HepG2 (cell line): ENCODE results near the gene HAPLN2. TPM values are rescaled to one million over a fixed set of nuclear protein-coding genes. Genes with fewer than 3 reads are reported as not detected.
A peak's percentile ranks its signal among the peaks of the same experiment; 100 is the strongest.

Experiments
- ATAC-seq: fragments of 200-7000 bp; cut with Tn5 transposase; 3 replicates; pipeline ENCODE4 v1.9.1; 2020; ENCODE audit warnings: mild to moderate bottlenecking, moderate library complexity
- BruUV-seq: library from RNA; stranded (reverse); fragments of 400-500 nt; replicated peaks from 2 replicates; lab custom pipeline; 2021; lab: Mats Ljungman, UMichigan
- CTCF ChIA-PET: fragments of 300-600 bp; formaldehyde crosslinking; extraction: SDS; loops from one replicate; lab custom pipeline; 2021; ENCODE audit warnings: low total read pairs, inconsistent platforms, low intra/inter-chr PET ratio; lab: Yijun Ruan, JAX
- POLR2A ChIA-PET: fragments of 350-600 bp; sonication (Branson Sonifier 250); formaldehyde crosslinking; loops from one replicate; lab custom pipeline; 2020; ENCODE audit warnings: antibody characterized with exemption, inconsistent platforms; lab: Yijun Ruan, JAX
- DNase-seq: peaks from one replicate; pipeline ENCODE4 v3.0.0-alpha.2; 2015; ENCODE audit warnings: low spot score
- FAIRE-seq: peaks from 3 replicates; lab custom pipeline; 2011; peaks lifted over from hg19 to GRCh38; lab: Jason Lieb, UNC
- H2AFZ ChIP-seq: one replicate; pipeline ENCODE4 v1.6.1; 2011; ENCODE audit warnings: low read length, inconsistent platforms
- H3K27ac ChIP-seq: fragments of 300-600 bp; 3 replicates; pipeline ENCODE4 v1.8.0; 2011; ENCODE audit warnings: mixed run types, mild to moderate bottlenecking, mixed read lengths, low read length, inconsistent platforms; ENCODE audit not compliant: insufficient read depth; ENCODE audit errors: extremely low read length
- H3K27me3 ChIP-seq, 2 experiments: fragments of 200-600 bp in 1 of 2; 2 replicates in 1 of 2; 3 replicates in 1 of 2; pipeline versions ENCODE4 v1.6.0 to v1.8.0; 2011; ENCODE audit warnings: low read length in 2 of 2, mild to moderate bottlenecking in 2 of 2, moderate library complexity in 2 of 2, inconsistent platforms in 1 of 2; ENCODE audit not compliant: insufficient read depth in 2 of 2, control insufficient read depth in 1 of 2
- H3K36me3 ChIP-seq, 2 experiments: fragments of 200-600 bp in 1 of 2; replicated peaks in 1 of 2; 2 replicates in 1 of 2; 3 replicates in 1 of 2; pipeline versions ENCODE4 v1.5.1 to v1.8.0; 2011; ENCODE audit warnings: low read length in 2 of 2, inconsistent platforms in 1 of 2; ENCODE audit not compliant: insufficient read depth in 2 of 2, control insufficient read depth in 1 of 2
- H3K4me1 ChIP-seq: 2 replicates; pipeline ENCODE4 v1.5.1; 2012; ENCODE audit warnings: low read length, inconsistent platforms; ENCODE audit not compliant: insufficient read depth
- H3K4me2 ChIP-seq: 2 replicates; pipeline ENCODE4 v1.6.0; 2011; ENCODE audit warnings: low read depth, low read length, inconsistent platforms
- H3K4me3 ChIP-seq, 3 experiments: fragments of 200-600 bp in 1 of 3; sonication (generic), shearing (Covaris generic) in 1 of 3; replicated peaks in 1 of 3; 2 replicates each; pipeline ENCODE4 v1.5.1; 2011 to 2016; ENCODE audit warnings: low read length in 3 of 3, inconsistent platforms in 2 of 3, low read depth in 2 of 3, mild to moderate bottlenecking in 2 of 3, control low read depth in 1 of 3, mixed read lengths in 1 of 3; ENCODE audit not compliant: insufficient read depth in 1 of 3
- H3K79me2 ChIP-seq: one replicate; pipeline ENCODE4 v1.6.1; 2011; ENCODE audit warnings: low read length, inconsistent platforms; ENCODE audit not compliant: insufficient read depth
- H3K9ac ChIP-seq: 2 replicates; pipeline ENCODE4 v1.6.0; 2011; ENCODE audit warnings: mild to moderate bottlenecking, low read depth, low read length, inconsistent platforms; ENCODE audit not compliant: insufficient read depth
- H3K9me3 ChIP-seq: 2 replicates; pipeline ENCODE4 v1.5.1; 2012; ENCODE audit warnings: mild to moderate bottlenecking, low read length
- H4K20me1 ChIP-seq: 2 replicates; pipeline ENCODE4 v1.6.0; 2011; ENCODE audit warnings: inconsistent platforms, mild to moderate bottlenecking, low read length, moderate library complexity; ENCODE audit not compliant: insufficient read depth
- SYNCRIP ChIP-seq: fragments of 200-400 bp; formaldehyde crosslinking; IDR thresholded peaks from 2 replicates; pipeline ENCODE4 v1.6.1; 2018; ENCODE audit warnings: mild to moderate bottlenecking, low read depth, low read length; ENCODE audit not compliant: insufficient read depth
- ZNF768 ChIP-seq: sonication (generic); formaldehyde crosslinking; IDR thresholded peaks from 2 replicates; pipeline ENCODE4 v1.4.0; 2020; ENCODE audit warnings: missing genetic modification reagents
- WGBS: methylation state at CpG from one replicate; pipeline ENCODE4 v1.1.6; 2017; ENCODE audit warnings: low lambda C conversion rate; 5-methylcytosine and 5-hydroxymethylcytosine counted together
- in situ Hi-C: cut with HindIII; loops from 2 replicates; pipeline ENCODE4 v1.10.0; 2017; ENCODE audit warnings: low pct_unique_long_range_greater_than_20kb; ENCODE audit not compliant: extremely low pct_ligation_motif_present
- intact Hi-C: fragments of 100-400 bp; cut with micrococcal nuclease; formaldehyde crosslinking; loops from one replicate; pipeline ENCODE4 v1.10.0; 2022; ENCODE audit not compliant: unreplicated experiment
- polyA plus RNA-seq, 8 experiments: library from polyadenylated mRNA; depleted of rRNA in 3 of 8; stranded (reverse) in 7 of 8; unstranded in 1 of 8; fragments of >200 nt; fragmentation: Illumina TruSeq in 4 of 8; extraction: Trizol in 4 of 8; gene quantifications; 2 replicates each; pipeline versions ENCODE4 v1.2.1 to v1.2.3, GENCODE V29; 2011 to 2016; ENCODE audit warnings: low read depth in 4 of 8, missing spikeins in 1 of 8, mixed read lengths in 1 of 8; ENCODE audit not compliant: insufficient read depth in 1 of 8
- total RNA-seq, 5 experiments: library from RNA; depleted of rRNA; stranded (reverse); fragments of >200 nt; fragmentation: Illumina TruSeq; extraction: Trizol; gene quantifications; 2 replicates each; pipeline ENCODE4 v1.2.3, GENCODE V29; 2016; ENCODE audit warnings: low read depth in 1 of 5
- TF ChIP-seq, protein P1 (sequence below): sonication (generic); formaldehyde crosslinking; IDR thresholded peaks from 2 replicates; pipeline ENCODE4 v1.5.0; 2020; ENCODE audit warnings: mild to moderate bottlenecking, missing genetic modification reagents

Gene HAPLN2
- total and polyA plus RNA-seq, 2 of the 13 experiments (the other 11 are each of a cell fraction or from before 2014, with no cell fraction given) = not detected

- Histone ChIP-seq H2AFZ (no peak overlapping the region), H3K9me3 (no peaks in the 10 kb centered on the region)
- no peak for DNase-seq
- no peak for TF ChIP-seq SYNCRIP
- TF ChIP-seq, all 625 proteins: peak for 0
- POLR2A ChIA-PET = interaction anchor here (1.0 kb wide), 1 partner anchor 16 kb away, joined by 4 read pairs; no protein-coding TSS in a partner anchor
- Histone ChIP-seq H3K79me2 (no peaks in the 10 kb centered on the region), H3K9ac (no peak overlapping the region), H3K4me2 (no peak overlapping the region), H4K20me1 (peaks cover 43% of the 10 kb centered on the region), H3K4me1 (peaks cover under 1% of the 10 kb centered on the region; the same call in 1 of the 2 replicates), H3K27me3 (no peaks in the 10 kb centered on the region), H3K4me3 (no peak overlapping the region), H3K27ac (no peak overlapping the region), H3K36me3 (peaks cover 0 to 8% of the 10 kb centered on the region in 2 experiments; a peak in 2 of 5 replicates)
- CTCF ChIA-PET = no interaction called here
- ATAC-seq (no peak), FAIRE-seq (no peak)
- in situ Hi-C loops (no loop called here), intact Hi-C loops (no loop called here)
- no TSS peak for BruUV-seq
- WGBS = 92% methylated on average over 3 of the region's 3 CpGs
Measured at GRCh38 chr1:156645056-156645455, 25.8 kb downstream of the HAPLN2 start.

DNA sequence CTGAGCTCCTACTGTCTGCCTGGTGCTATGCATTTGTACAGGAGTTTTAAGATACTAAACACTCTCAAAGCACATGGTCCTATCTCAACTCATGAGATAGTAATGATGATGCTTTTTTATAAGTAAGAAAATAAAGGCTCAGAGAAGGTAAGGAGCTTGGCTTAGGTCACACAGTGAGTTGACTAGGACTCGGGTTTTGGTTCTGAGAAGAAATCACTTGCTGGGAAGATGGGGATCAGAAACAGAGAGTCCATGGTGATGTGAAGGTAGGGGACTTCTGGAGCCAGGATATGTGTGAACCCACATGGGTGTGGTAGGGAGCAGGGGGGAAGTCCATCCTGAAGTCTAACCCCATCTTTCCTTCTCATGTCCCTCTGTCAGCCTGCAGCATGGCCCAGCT is 26.5 kb downstream of the HAPLN2 start:
- Histone ChIP-seq H3K27ac (no peak overlapping the region), H4K20me1 (peaks cover 41% of the 10 kb centered on the region; the same call in 1 of the 2 replicates), H3K79me2 (no peaks in the 10 kb centered on the region), H3K9me3 (no peaks in the 10 kb centered on the region), H3K4me1 (no peaks in the 10 kb centered on the region), H3K4me2 (no peak overlapping the region), H3K9ac (no peak overlapping the region), H2AFZ (no peak overlapping the region), H3K4me3 (no peak overlapping the region), H3K36me3 (peaks cover 0 to 8% of the 10 kb centered on the region in 2 experiments; a peak in 2 of 5 replicates), H3K27me3 (no peaks in the 10 kb centered on the region)
- WGBS = 91% methylated on average over 1 of the region's 1 CpG
- BruUV-seq = no TSS peak
- DNase-seq = no peak
- CTCF ChIA-PET = no interaction called here
- no peak for ATAC-seq
- in situ Hi-C loops = no loop called here
- intact Hi-C loops = no loop called here
- POLR2A ChIA-PET = interaction anchor here (1.0 kb wide), 1 partner anchor 15 kb away, joined by 4 read pairs; no protein-coding TSS in a partner anchor
- FAIRE-seq = no peak
- TF ChIP-seq, protein P1, sequence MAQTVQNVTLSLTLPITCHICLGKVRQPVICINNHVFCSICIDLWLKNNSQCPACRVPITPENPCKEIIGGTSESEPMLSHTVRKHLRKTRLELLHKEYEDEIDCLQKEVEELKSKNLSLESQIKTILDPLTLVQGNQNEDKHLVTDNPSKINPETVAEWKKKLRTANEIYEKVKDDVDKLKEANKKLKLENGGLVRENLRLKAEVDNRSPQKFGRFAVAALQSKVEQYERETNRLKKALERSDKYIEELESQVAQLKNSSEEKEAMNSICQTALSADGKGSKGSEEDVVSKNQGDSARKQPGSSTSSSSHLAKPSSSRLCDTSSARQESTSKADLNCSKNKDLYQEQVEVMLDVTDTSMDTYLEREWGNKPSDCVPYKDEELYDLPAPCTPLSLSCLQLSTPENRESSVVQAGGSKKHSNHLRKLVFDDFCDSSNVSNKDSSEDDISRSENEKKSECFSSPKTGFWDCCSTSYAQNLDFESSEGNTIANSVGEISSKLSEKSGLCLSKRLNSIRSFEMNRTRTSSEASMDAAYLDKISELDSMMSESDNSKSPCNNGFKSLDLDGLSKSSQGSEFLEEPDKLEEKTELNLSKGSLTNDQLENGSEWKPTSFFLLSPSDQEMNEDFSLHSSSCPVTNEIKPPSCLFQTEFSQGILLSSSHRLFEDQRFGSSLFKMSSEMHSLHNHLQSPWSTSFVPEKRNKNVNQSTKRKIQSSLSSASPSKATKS (CRISPR knock-in tag) = no peak
- TF ChIP-seq ZNF768 (CRISPR knock-in tag) = peak; percentile 33; the same call in 1 of the 2 replicates
